IMR-90 (cell line): ENCODE results near the gene MSI2. TPM values are rescaled to one million over a fixed set of nuclear protein-coding genes. Genes with fewer than 3 reads are reported as not detected.

ENCODE experiments used
- ATAC-seq: fragments of 200-7000 bp; cut with Tn5 transposase; 2 replicates; pipeline ENCODE4 v1.9.1; 2020; ENCODE audit warnings: low read depth, mild to moderate bottlenecking, moderate library complexity
- BruUV-seq: library from RNA; stranded (reverse); fragments of 400-500 nt; replicated peaks from 2 replicates; lab custom pipeline; 2021; lab: Mats Ljungman, UMichigan
- CTCF ChIA-PET: fragments of 300-600 bp; formaldehyde crosslinking; extraction: SDS; loops from one replicate; lab custom pipeline; 2021; ENCODE audit warnings: antibody characterized with exemption; lab: Yijun Ruan, JAX
- POLR2A ChIA-PET: fragments of 300-600 bp; sonication (Branson Sonifier 250); formaldehyde crosslinking; loops from one replicate; lab custom pipeline; 2022; ENCODE audit warnings: antibody characterized with exemption; ENCODE audit not compliant: unreplicated experiment; lab: Charles Lee
- DNase-seq: peaks from one replicate; pipeline ENCODE4 v3.0.0; 2013
- H2AFZ ChIP-seq: replicated peaks from 2 replicates; pipeline ENCODE3; 2013; ENCODE audit warnings: low read length, mild to moderate bottlenecking; ENCODE audit not compliant: poor library complexity
- H2AK5ac ChIP-seq: 2 replicates; pipeline ENCODE4 v1.6.1; 2013; ENCODE audit warnings: low read depth, low read length, inconsistent platforms
- H2AK9ac ChIP-seq: replicated peaks from 2 replicates; pipeline ENCODE3; 2013; ENCODE audit warnings: mild to moderate bottlenecking, low read depth, low read length, moderate library complexity; ENCODE audit not compliant: poor library complexity
- H2BK120ac ChIP-seq: 2 replicates; pipeline ENCODE4 v1.6.1; 2013; ENCODE audit warnings: low read depth, low read length, inconsistent platforms
- H2BK15ac ChIP-seq: 3 replicates; pipeline ENCODE4 v1.6.1; 2013; ENCODE audit warnings: low read depth, low read length, inconsistent platforms
- H2BK20ac ChIP-seq: 2 replicates; pipeline ENCODE4 v1.6.1; 2013; ENCODE audit warnings: low read depth, mild to moderate bottlenecking, inconsistent platforms, low read length, moderate library complexity
- H2BK5ac ChIP-seq: 2 replicates; pipeline ENCODE4 v1.6.1; 2013; ENCODE audit warnings: mild to moderate bottlenecking, low read depth, low read length, inconsistent platforms; ENCODE audit not compliant: poor library complexity, severe bottlenecking
- H3K14ac ChIP-seq: replicated peaks from 2 replicates; pipeline ENCODE4 v1.6.1; 2013; ENCODE audit warnings: low read depth, low read length, inconsistent platforms
- H3K18ac ChIP-seq: 2 replicates; pipeline ENCODE4 v1.6.1; 2013; ENCODE audit warnings: low read depth, low read length, control low read depth
- H3K23ac ChIP-seq: 2 replicates; pipeline ENCODE4 v1.6.1; 2013; ENCODE audit warnings: low read depth, low read length, inconsistent platforms
- H3K27ac ChIP-seq: 2 replicates; pipeline ENCODE4 v1.5.1; 2013; ENCODE audit warnings: mild to moderate bottlenecking, control low read depth, low read length; ENCODE audit not compliant: insufficient read depth
- H3K27me3 ChIP-seq: 2 replicates; pipeline ENCODE4 v1.6.1; 2013; ENCODE audit warnings: low read length; ENCODE audit not compliant: control insufficient read depth, insufficient read depth
- H3K36me3 ChIP-seq: 2 replicates; pipeline ENCODE4 v1.6.1; 2013; ENCODE audit warnings: low read length, mixed read lengths; ENCODE audit not compliant: control insufficient read depth, insufficient read depth
- H3K4ac ChIP-seq: 2 replicates; pipeline ENCODE4 v1.6.1; 2013; ENCODE audit warnings: low read depth, low read length, inconsistent platforms
- H3K4me1 ChIP-seq: 2 replicates; pipeline ENCODE4 v1.6.1; 2013; ENCODE audit warnings: low read length, mixed read lengths; ENCODE audit not compliant: control insufficient read depth, insufficient read depth
- H3K4me2 ChIP-seq: 2 replicates; pipeline ENCODE4 v1.6.1; 2013; ENCODE audit warnings: low read depth, mild to moderate bottlenecking, control low read depth, low read length, moderate library complexity
- H3K4me3 ChIP-seq: 2 replicates; pipeline ENCODE4 v1.5.1; 2013; ENCODE audit warnings: low read depth, mild to moderate bottlenecking, control low read depth, low read length, moderate library complexity; ENCODE audit not compliant: insufficient read depth
- H3K56ac ChIP-seq: 2 replicates; pipeline ENCODE4 v1.6.1; 2013; ENCODE audit warnings: low read length, inconsistent platforms; ENCODE audit not compliant: insufficient read depth; ENCODE audit errors: extremely low read depth
- H3K79me1 ChIP-seq, 2 experiments: 2 replicates each; pipeline ENCODE4 v1.6.1; 2013; ENCODE audit warnings: low read length in 2 of 2, inconsistent platforms in 1 of 2, low read depth in 1 of 2
- H3K9ac ChIP-seq: 2 replicates; pipeline ENCODE4 v1.6.1; 2013; ENCODE audit warnings: low read depth, low read length, control low read depth
- H3K9me1 ChIP-seq: 2 replicates; pipeline ENCODE4 v1.6.1; 2013; ENCODE audit warnings: low read length, inconsistent platforms; ENCODE audit not compliant: insufficient read depth
- H3K9me3 ChIP-seq: 2 replicates; pipeline ENCODE4 v1.6.1; 2013; ENCODE audit warnings: low read length; ENCODE audit not compliant: control insufficient read depth, insufficient read depth
- H4K20me1 ChIP-seq: 2 replicates; pipeline ENCODE4 v1.6.1; 2013; ENCODE audit warnings: low read length, inconsistent platforms; ENCODE audit not compliant: insufficient read depth
- H4K5ac ChIP-seq: 2 replicates; pipeline ENCODE4 v1.6.1; 2013; ENCODE audit warnings: mild to moderate bottlenecking, low read depth, low read length, control low read depth
- H4K8ac ChIP-seq, 2 experiments: 2 replicates each; pipeline ENCODE4 v1.6.1; 2013; ENCODE audit warnings: low read depth in 2 of 2, low read length in 2 of 2, control low read depth in 1 of 2, inconsistent platforms in 1 of 2
- H4K91ac ChIP-seq: 2 replicates; pipeline ENCODE4 v1.6.1; 2013; ENCODE audit warnings: low read depth, low read length, inconsistent platforms; ENCODE audit not compliant: insufficient read depth
- CEBPB ChIP-seq: IDR thresholded peaks from 2 replicates; pipeline ENCODE4 v1.6.1; 2012; ENCODE audit warnings: low read depth, low read length, improper control_type of control experiment
- POLR2A ChIP-seq: IDR thresholded peaks from 2 replicates; pipeline ENCODE4 v1.6.1; 2012; ENCODE audit warnings: mild to moderate bottlenecking, low read depth, low read length
- RFX5 ChIP-seq: IDR thresholded peaks from 2 replicates; pipeline ENCODE4 v1.8.0; 2012; ENCODE audit warnings: low read depth, mild to moderate bottlenecking, low read length, moderate library complexity
- WGBS, 2 experiments: methylation state at CpG; one replicate each; pipeline versions ENCODE4 v1.1.5 to v1.1.7; 2013; ENCODE audit warnings: missing lambda C conversion rate in 2 of 2; ENCODE audit not compliant: insufficient read length in 1 of 2; ENCODE audit errors: extremely low coverage in 2 of 2; 5-methylcytosine and 5-hydroxymethylcytosine counted together
- dilution Hi-C: fragments of 300-500 bp; cut with HindIII; formaldehyde crosslinking; loops from one replicate; pipeline ENCODE4 v1.14.3; 2018; ENCODE audit warnings: low sequenced_read_pairs; ENCODE audit not compliant: unreplicated experiment
- in situ Hi-C: fragments of 300-500 bp; cut with MboI; formaldehyde crosslinking; loops from 3 replicates; pipeline ENCODE4 v1.14.3; 2019; ENCODE audit warnings: low sequenced_read_pairs, inconsistent platforms, mixed read lengths
- intact Hi-C: fragments of 100-400 bp; cut with micrococcal nuclease; formaldehyde crosslinking; loops from 2 replicates; pipeline ENCODE4 v1.10.0; 2022
- polyA plus RNA-seq, 3 experiments: library from polyadenylated mRNA; depleted of rRNA; stranded (reverse); fragments of >200 nt; gene quantifications; 2 replicates each; pipeline ENCODE4 v1.2.3, GENCODE V29; 2012; ENCODE audit warnings: low replicate concordance in 1 of 3
- total RNA-seq: library from RNA; depleted of rRNA; stranded (reverse); fragments of >200 nt; gene quantifications from 2 replicates; pipeline ENCODE4 v1.2.3, GENCODE V29; 2012

MSI2 gene
- total and polyA plus RNA-seq, 2 of the 4 experiments (the other 2 are of a cell fraction): 13.0 to 16.0 TPM

DNA sequence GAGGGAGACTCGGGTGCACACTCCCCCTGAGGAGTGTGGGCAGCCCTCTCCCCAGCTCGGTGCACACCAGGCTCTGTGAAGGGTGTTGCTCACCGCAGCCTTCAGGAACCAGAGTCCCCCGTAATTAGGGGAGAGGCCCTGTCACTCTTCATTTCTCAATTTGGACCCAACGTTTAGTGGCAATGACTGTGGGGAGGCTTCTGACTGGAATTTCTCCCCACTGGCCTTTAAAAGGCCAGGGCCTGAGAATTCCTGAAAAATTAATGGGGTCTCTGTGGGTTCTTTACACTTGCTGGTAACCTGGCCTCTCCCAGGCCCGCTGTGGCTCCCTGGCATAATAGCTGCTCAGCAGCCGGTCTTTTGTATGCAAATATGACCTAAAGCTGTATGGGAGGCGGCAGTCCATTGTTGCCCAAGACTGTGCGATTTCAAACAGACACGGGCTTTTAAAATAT lies 209.7 kb downstream of the MSI2 start:
- Histone ChIP-seq H4K91ac (no peak overlapping the region), H3K4me2 (no peak overlapping the region), H3K9me3 (no peaks in the 10 kb centered on the region), H4K5ac (no peak overlapping the region), H2AFZ (no peak overlapping the region), H3K36me3 (no peaks in the 10 kb centered on the region), H3K23ac (no peak overlapping the region), H3K4me1 (peaks cover 12% of the 10 kb centered on the region), H4K8ac (no peak overlapping the region), H3K56ac (no peak overlapping the region; the same call in 1 of the 2 replicates), H3K27ac (no peak overlapping the region), H2BK5ac (no peak overlapping the region), H2BK120ac (no peak overlapping the region), H3K4ac (no peak overlapping the region), H3K4me3 (no peak overlapping the region), H3K18ac (no peak overlapping the region), H2AK5ac (no peak overlapping the region), H3K14ac (no peak overlapping the region), H3K9me1 (peaks cover 15% of the 10 kb centered on the region), H2BK20ac (no peak overlapping the region), H3K79me1 (peaks cover 5 to 18% of the 10 kb centered on the region in 2 experiments; a peak in 2 of 4 replicates), H4K20me1 (no peaks in the 10 kb centered on the region), H2BK15ac (no peak overlapping the region), H3K27me3 (no peaks in the 10 kb centered on the region; the same call in 1 of the 2 replicates), H3K9ac (no peak overlapping the region), H2AK9ac (no peak overlapping the region)
- CTCF ChIA-PET: no interaction called here
- dilution Hi-C loops (no loop called here), intact Hi-C loops (loop anchor here (1.0 kb wide), 1 partner anchor 33 kb away; no protein-coding TSS in a partner anchor), in situ Hi-C loops (no loop called here)
- TF ChIP-seq POLR2A (no peak), CEBPB (no peak), RFX5 (no peak)
- POLR2A ChIA-PET: no interaction called here
- WGBS, 2 experiments: no CpG with 5 or more reads among the region's 10 CpGs
- ATAC-seq: no peak
- no peak for DNase-seq
- no TSS peak for BruUV-seq
